ENCODE results near the gene MYH7B. TPM values are rescaled to one million over a fixed set of nuclear protein-coding genes. Genes with fewer than 3 reads are reported as not detected.

Gene MYH7B
- under 1 TPM; 0.10 to 0.60 (median 0.37) TPM for total RNA-seq

- peak; percentile 95 to 96 for ATAC-seq
- H3K4me3 Mint-ChIP-seq = peak within 1 kb of the TSS; percentile 93
These were observed at the start of gene MYH7B, which contains the start of gene GSS for GRCh38 chr20:34955231-34956040. Gene MYH7B, plus strand, starts transcription at chr20:34955868. Its CDS starts 22,138 bp downstream, at chr20:34978006. Gene GSS, minus strand, starts transcription at chr20:34955806. Its CDS starts 3,954 bp downstream, at chr20:34951852.

DNA sequence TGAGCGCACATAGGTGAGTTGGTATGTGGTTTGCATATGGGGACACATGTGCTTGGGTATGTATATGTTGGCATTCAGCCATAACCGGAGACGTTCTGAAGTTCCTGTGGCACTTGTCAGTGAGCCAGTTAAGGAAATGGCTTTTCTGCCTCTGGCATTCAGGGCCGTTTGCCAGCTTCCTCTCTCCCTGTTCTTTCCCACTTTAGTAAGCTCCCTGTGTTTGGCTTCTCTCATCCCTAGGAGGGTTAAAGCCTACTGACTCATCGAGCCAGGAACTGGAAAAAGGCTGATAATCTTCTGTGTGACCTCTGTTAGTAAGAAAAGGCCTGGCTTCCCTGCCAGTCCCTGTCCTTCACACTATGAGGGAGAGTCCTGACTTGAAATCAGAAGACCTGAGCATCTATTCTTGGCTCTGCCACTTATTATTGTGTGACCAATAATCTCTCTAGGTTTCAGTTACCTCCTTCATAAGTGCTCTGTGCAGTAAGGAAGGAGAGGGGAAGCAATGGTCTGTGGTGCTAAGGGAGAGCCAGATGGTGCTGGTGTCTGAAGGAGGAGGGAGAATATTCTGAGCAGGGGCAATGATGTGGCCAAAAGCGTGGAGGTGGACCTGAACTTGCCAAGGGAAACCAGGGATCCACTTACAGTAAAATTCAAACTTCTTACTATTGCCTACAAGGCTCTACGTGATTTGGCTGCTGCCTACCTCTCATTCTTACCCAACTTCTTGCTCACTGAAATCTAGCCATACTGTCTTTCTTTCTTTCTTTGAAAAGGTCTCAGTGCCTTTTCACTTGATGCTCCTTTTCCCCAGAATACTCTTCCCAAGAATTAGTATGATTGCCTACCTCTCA, 47.8 kb upstream of the MYH7B start:
- Mint-ChIP-seq H3K4me3 (no peak overlapping the region), H3K9me3 (no peaks in the 10 kb centered on the region), H3K27me3 (ENCODE audit: low read depth) (no peaks in the 10 kb centered on the region), H3K36me3 (ENCODE audit: insufficient read depth) (no peaks in the 10 kb centered on the region), H3K4me1 (ENCODE audit: low read depth) (peaks cover 6% of the 10 kb centered on the region)
- ATAC-seq (peak in 1 of 2 donors; percentile 37), DNase-seq (no peak)

More at GRCh38 chr20:34955231-34956040, at the start of gene MYH7B, which contains the start of gene GSS:
- peaks cover 18% of the 10 kb centered on the region for H3K4me1 Mint-ChIP-seq (ENCODE audit: low read depth)
- peak; percentile 97 for DNase-seq
- H3K9me3 Mint-ChIP-seq = no peaks in the 10 kb centered on the region
- no peaks in the 10 kb centered on the region for H3K27me3 Mint-ChIP-seq (ENCODE audit: low read depth)
- H3K36me3 Mint-ChIP-seq (ENCODE audit: insufficient read depth) = no peaks in the 10 kb centered on the region

DNA sequence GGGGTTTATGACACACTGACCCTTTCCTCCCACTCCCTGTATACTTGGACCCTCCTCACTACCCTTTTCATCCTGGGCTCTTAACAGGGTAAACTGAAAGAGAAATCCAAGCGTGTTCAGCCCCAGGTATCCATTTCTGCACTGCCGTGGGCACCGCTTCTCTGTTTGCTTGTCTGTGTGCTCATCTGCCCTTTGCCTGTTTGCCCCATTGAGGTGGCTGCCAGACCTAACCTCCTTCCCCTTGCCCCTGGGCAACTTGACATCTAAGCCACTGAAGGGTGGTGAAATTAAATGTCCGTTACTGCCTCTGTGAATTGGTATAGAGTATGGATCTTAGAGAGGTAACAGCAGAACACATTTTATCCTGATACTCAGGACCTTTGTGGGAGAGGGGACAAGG, 40.5 kb upstream of the MYH7B start:
- DNase-seq (no peak), ATAC-seq (no peak)
- Mint-ChIP-seq H3K9me3 (no peaks in the 10 kb centered on the region), H3K27me3 (ENCODE audit: low read depth) (no peaks in the 10 kb centered on the region), H3K4me3 (no peak overlapping the region), H3K4me1 (ENCODE audit: low read depth) (peaks cover 17% of the 10 kb centered on the region), H3K36me3 (ENCODE audit: insufficient read depth) (peaks cover 12% of the 10 kb centered on the region)

GRCh38 chr20:34915749-34916455, 39.8 kb upstream of the MYH7B start:
- ATAC-seq = no peak
- no peak overlapping the region for H3K4me3 Mint-ChIP-seq
- H3K4me1 Mint-ChIP-seq (ENCODE audit: low read depth) = peaks cover 19% of the 10 kb centered on the region
- no peaks in the 10 kb centered on the region for H3K9me3 Mint-ChIP-seq
- DNase-seq = no peak
- no peaks in the 10 kb centered on the region for H3K27me3 Mint-ChIP-seq (ENCODE audit: low read depth)
- peaks cover 12% of the 10 kb centered on the region for H3K36me3 Mint-ChIP-seq (ENCODE audit: insufficient read depth)

DNA sequence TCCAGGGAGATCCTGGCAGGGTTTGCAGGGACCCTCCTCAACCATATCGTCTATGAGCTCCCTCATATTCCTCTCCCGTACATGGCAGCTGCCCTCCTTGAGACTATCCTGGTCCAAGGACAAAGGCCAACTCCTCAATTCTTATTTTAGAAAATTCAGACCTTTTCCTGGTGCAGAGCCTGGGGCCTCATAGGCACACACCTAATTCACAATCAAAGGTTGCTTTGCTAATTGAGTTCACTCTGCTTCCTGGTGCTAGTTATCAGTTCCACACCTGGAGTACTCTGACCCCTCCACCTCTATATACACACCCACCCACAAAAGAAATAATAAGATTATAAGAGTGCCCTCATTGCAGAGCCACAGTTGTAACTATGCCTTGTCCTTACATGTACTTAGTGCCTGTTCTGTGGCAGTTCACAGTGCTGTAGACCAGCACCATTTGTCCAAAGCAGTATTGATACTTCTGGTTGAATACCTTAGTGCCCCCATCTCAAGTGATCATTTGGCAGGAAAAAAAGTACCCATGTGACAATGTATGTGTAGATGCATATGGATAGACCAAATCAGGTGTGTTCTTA, 38.8 kb upstream of the MYH7B start:
- Mint-ChIP-seq H3K27me3 (ENCODE audit: low read depth) (no peaks in the 10 kb centered on the region), H3K4me3 (no peak overlapping the region), H3K36me3 (ENCODE audit: insufficient read depth) (peaks cover 15% of the 10 kb centered on the region), H3K4me1 (ENCODE audit: low read depth) (peaks cover 19% of the 10 kb centered on the region), H3K9me3 (no peaks in the 10 kb centered on the region)
- no peak for ATAC-seq
- no peak for DNase-seq

DNA sequence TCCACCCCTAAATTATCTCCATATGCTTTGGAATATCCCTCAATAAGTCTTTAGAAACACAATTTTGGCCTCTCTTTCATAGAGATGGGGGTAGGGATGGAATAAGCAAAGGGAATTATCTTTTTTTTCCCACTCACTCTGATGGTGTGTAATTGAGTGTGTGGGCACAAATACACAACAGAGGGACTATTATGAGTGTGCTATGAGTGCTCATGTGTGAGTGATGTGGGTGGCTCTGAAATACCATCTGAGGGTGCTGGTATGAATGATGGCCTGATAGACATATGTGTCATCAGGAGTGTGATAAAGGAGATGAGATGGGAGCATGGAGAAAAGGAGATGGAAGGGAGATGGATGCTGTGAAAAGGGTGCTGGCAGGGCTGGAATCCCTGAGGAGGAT, 35.6 kb upstream of the MYH7B start:
- Mint-ChIP-seq H3K4me1 (ENCODE audit: low read depth) (peaks cover 19% of the 10 kb centered on the region), H3K9me3 (no peaks in the 10 kb centered on the region), H3K36me3 (ENCODE audit: insufficient read depth) (peaks cover 18% of the 10 kb centered on the region), H3K27me3 (ENCODE audit: low read depth) (no peaks in the 10 kb centered on the region), H3K4me3 (no peak overlapping the region)
- ATAC-seq (peak; percentile 55 to 60), DNase-seq (no peak)

- Mint-ChIP-seq H3K27me3 (ENCODE audit: low read depth) (no peaks in the 10 kb centered on the region), H3K36me3 (ENCODE audit: insufficient read depth) (peaks cover 22% of the 10 kb centered on the region), H3K9me3 (no peaks in the 10 kb centered on the region), H3K4me3 (no peak overlapping the region), H3K4me1 (ENCODE audit: low read depth) (peaks cover 20% of the 10 kb centered on the region)
- DNase-seq (no peak), ATAC-seq (no peak)
These were observed 34.2 kb upstream of the MYH7B start for GRCh38 chr20:34921436-34921835.

GRCh38 chr20:34922654-34923381, 32.9 kb upstream of the MYH7B start:
- ATAC-seq (no peak), DNase-seq (no peak)
- no peaks in the 10 kb centered on the region for H3K27me3 Mint-ChIP-seq (ENCODE audit: low read depth)
- H3K9me3 Mint-ChIP-seq = no peaks in the 10 kb centered on the region
- H3K36me3 Mint-ChIP-seq (ENCODE audit: insufficient read depth) = peaks cover 20% of the 10 kb centered on the region
- no peak overlapping the region for H3K4me3 Mint-ChIP-seq
- H3K4me1 Mint-ChIP-seq (ENCODE audit: low read depth) = peaks cover 15% of the 10 kb centered on the region

DNA sequence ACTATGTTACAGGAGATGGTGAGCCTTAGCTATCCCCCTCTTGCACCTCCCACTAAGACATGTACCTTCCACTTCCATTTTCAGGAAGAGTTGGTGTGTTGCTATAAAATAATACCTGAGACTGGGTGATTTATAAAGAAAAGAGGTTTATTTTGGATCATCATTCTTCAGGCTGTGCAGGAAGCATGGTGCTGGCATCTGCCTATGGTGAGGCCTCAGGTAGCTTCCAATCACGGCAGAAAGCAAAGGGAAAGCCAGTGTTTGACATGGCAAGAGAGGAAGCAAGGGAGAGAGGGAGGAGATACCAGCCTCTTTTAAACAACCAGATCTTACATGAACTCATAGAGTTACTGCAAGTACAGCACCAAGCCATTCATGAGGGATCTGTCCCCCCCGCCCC, 32.3 kb upstream of the MYH7B start:
- no peak overlapping the region for H3K4me3 Mint-ChIP-seq
- H3K36me3 Mint-ChIP-seq (ENCODE audit: insufficient read depth) = peaks cover 18% of the 10 kb centered on the region
- H3K9me3 Mint-ChIP-seq = no peaks in the 10 kb centered on the region
- peaks cover 9% of the 10 kb centered on the region for H3K4me1 Mint-ChIP-seq (ENCODE audit: low read depth)
- H3K27me3 Mint-ChIP-seq (ENCODE audit: low read depth) = no peaks in the 10 kb centered on the region
- DNase-seq = no peak
- ATAC-seq = no peak

DNA sequence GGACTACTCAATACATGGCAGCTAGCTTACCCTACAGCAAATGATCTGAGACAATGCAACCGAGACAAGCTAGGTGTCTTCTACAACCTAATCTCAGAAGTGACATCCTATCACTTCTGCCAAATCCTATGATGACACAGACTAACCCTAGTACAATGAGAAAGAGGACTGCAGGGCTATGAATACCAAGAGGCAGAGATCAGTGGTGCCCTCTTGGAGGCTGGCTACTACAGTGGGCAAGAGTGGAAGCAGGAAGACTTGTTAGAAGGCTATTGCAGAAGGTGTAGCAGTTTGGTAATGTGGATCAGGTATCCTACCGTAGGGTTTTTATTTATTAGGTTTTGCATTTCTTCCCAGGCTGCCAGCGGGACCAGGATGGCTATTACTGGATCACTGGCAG, 30.3 kb upstream of the MYH7B start:
- no peak for DNase-seq
- peaks cover 3% of the 10 kb centered on the region for H3K4me1 Mint-ChIP-seq (ENCODE audit: low read depth)
- no peaks in the 10 kb centered on the region for H3K9me3 Mint-ChIP-seq
- ATAC-seq = no peak
- peaks cover 15% of the 10 kb centered on the region for H3K36me3 Mint-ChIP-seq (ENCODE audit: insufficient read depth)
- H3K4me3 Mint-ChIP-seq = no peak overlapping the region
- H3K27me3 Mint-ChIP-seq (ENCODE audit: low read depth) = no peaks in the 10 kb centered on the region

- peaks cover 21% of the 10 kb centered on the region for H3K36me3 Mint-ChIP-seq (ENCODE audit: insufficient read depth)
- H3K9me3 Mint-ChIP-seq = no peaks in the 10 kb centered on the region
- H3K4me3 Mint-ChIP-seq = no peak overlapping the region
- peaks cover 3% of the 10 kb centered on the region for H3K4me1 Mint-ChIP-seq (ENCODE audit: low read depth)
- H3K27me3 Mint-ChIP-seq (ENCODE audit: low read depth) = no peaks in the 10 kb centered on the region
- DNase-seq (no peak), ATAC-seq (peak in 1 of 2 donors; percentile 30)
These were observed 29.7 kb upstream of the MYH7B start for GRCh38 chr20:34925981-34926380.

DNA sequence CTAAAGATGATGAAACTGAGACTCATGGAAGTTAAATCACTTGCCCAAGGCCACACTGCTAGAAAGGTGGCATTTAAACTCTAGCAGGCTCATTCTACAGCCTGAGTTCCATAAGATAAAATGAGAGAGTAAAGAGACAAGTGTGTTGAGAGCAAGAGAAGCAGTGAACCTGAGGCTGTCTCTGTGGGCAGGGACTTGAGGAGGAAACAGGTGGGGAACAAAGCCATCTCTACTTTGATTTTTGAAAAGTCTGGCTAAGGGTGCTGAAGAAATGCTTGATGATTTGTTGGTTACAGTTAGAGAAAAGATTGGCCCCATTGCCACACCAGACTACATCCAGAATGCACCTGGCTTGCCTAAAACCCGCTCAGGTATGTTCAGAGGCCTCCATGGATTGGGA, 29.1 kb upstream of the MYH7B start:
- Mint-ChIP-seq H3K4me3 (no peak overlapping the region), H3K4me1 (ENCODE audit: low read depth) (peaks cover 3% of the 10 kb centered on the region), H3K9me3 (no peaks in the 10 kb centered on the region), H3K36me3 (ENCODE audit: insufficient read depth) (peaks cover 21% of the 10 kb centered on the region), H3K27me3 (ENCODE audit: low read depth) (no peaks in the 10 kb centered on the region)
- ATAC-seq = no peak
- DNase-seq = no peak

- Mint-ChIP-seq H3K4me1 (ENCODE audit: low read depth) (peaks cover 3% of the 10 kb centered on the region), H3K9me3 (no peaks in the 10 kb centered on the region), H3K4me3 (no peak overlapping the region), H3K27me3 (ENCODE audit: low read depth) (no peaks in the 10 kb centered on the region), H3K36me3 (ENCODE audit: insufficient read depth) (peaks cover 24% of the 10 kb centered on the region)
- DNase-seq (no peak), ATAC-seq (no peak)
These were observed 27.9 kb upstream of the MYH7B start for GRCh38 chr20:34927736-34928135.
